ENCODE results near the gene TLDC2. TPM values are rescaled to one million over a fixed set of nuclear protein-coding genes. Genes with fewer than 3 reads are reported as not detected.

Gene TLDC2
- not detected for total RNA-seq

- Histone ChIP-seq H3K36me3 (no peaks in the 10 kb centered on the region), H3K4me3 (peak within 1 kb of the TSS; percentile 1), H3K27ac (no peak within 1 kb of the TSS), H3K27me3 (no peaks in the 10 kb centered on the region), H3K9me3 (no peaks in the 10 kb centered on the region), H3K4me1 (peaks cover 4% of the 10 kb centered on the region)
- TF ChIP-seq POLR2A (IDR thresholded peaks at IDR 0.05) (no peak), POLR2AphosphoS5 (IDR thresholded peaks at IDR 0.05) (no peak), EP300 (IDR thresholded peaks at IDR 0.05) (no peak)
- TF ChIP-seq, protein P1, sequence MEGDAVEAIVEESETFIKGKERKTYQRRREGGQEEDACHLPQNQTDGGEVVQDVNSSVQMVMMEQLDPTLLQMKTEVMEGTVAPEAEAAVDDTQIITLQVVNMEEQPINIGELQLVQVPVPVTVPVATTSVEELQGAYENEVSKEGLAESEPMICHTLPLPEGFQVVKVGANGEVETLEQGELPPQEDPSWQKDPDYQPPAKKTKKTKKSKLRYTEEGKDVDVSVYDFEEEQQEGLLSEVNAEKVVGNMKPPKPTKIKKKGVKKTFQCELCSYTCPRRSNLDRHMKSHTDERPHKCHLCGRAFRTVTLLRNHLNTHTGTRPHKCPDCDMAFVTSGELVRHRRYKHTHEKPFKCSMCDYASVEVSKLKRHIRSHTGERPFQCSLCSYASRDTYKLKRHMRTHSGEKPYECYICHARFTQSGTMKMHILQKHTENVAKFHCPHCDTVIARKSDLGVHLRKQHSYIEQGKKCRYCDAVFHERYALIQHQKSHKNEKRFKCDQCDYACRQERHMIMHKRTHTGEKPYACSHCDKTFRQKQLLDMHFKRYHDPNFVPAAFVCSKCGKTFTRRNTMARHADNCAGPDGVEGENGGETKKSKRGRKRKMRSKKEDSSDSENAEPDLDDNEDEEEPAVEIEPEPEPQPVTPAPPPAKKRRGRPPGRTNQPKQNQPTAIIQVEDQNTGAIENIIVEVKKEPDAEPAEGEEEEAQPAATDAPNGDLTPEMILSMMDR (IDR thresholded peaks at IDR 0.05), result no peak
- WGBS, result 47% methylated on average over 6 of the region's 14 CpGs
- no peak for DNase-seq (ENCODE audit: low spot score in 2 of 2)
These were observed at the start of gene TLDC2 for GRCh38 chr20:36875702-36876472. TSS of gene TLDC2 (plus strand) at chr20:36876138. CDS start at chr20:36876175, 37 bp downstream.

DNA sequence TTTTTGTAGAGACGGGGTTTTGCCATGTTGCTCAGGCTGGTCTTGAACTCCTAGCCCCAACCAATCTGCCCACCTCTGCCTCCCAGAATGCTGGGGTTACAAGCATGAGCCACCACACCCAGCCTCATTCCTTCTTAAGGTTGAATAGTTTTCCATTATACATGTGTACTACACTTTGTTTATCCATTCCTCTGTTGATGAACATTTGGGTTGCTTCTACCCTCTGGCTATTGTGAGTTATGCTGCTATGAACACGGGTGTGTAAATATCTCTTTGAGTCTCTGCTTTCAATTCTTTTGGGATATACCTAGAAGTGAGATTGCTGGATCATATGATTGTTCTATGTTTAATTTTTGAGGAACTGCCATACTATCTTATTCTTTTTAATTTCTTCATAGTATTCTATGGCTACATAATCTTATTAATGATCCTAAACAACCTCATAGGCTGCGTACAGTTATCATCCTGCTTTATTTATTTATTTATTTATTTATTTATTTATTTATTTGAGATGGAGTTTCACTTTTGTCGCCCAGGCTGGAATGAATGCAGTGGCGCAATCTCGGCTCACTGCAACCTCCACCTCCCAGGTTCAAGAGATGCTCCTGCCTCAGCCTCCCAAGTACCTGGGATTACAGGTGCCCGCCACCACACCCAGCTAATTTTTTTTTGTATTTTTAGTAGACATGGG lies 49.2 kb upstream of the TLDC2 start:
- no peak for DNase-seq (ENCODE audit: low spot score in 2 of 2)
- TF ChIP-seq, protein P1 (IDR thresholded peaks at IDR 0.05), result no peak
- no peak for TF ChIP-seq POLR2AphosphoS5 (IDR thresholded peaks at IDR 0.05)
- no peak for TF ChIP-seq EP300 (IDR thresholded peaks at IDR 0.05)
- TF ChIP-seq POLR2A (IDR thresholded peaks at IDR 0.05), result no peak
- Histone ChIP-seq H3K36me3 (peaks cover 27% of the 10 kb centered on the region), H3K4me1 (peaks cover 35% of the 10 kb centered on the region), H3K9me3 (no peaks in the 10 kb centered on the region), H3K27me3 (no peaks in the 10 kb centered on the region), H3K27ac (no peak overlapping the region), H3K4me3 (no peak overlapping the region)
- 84% methylated on average over 7 of the region's 7 CpGs for WGBS

- Histone ChIP-seq H3K9me3 (no peaks in the 10 kb centered on the region), H3K36me3 (peaks cover 27% of the 10 kb centered on the region), H3K4me3 (no peak overlapping the region), H3K27ac (no peak overlapping the region), H3K27me3 (no peaks in the 10 kb centered on the region), H3K4me1 (peaks cover 35% of the 10 kb centered on the region)
- TF ChIP-seq EP300 (IDR thresholded peaks at IDR 0.05) (no peak), POLR2A (IDR thresholded peaks at IDR 0.05) (no peak), POLR2AphosphoS5 (IDR thresholded peaks at IDR 0.05) (no peak)
- TF ChIP-seq, protein P1 (IDR thresholded peaks at IDR 0.05), result no peak
- 82% methylated on average over 11 of the region's 11 CpGs for WGBS
- DNase-seq (ENCODE audit: low spot score in 2 of 2), result no peak
These were observed 48.2 kb upstream of the TLDC2 start for GRCh38 chr20:36827541-36828279.

GRCh38 chr20:36830791-36831691 lies 44.9 kb upstream of the TLDC2 start:
- no peak for DNase-seq (ENCODE audit: low spot score in 2 of 2)
- H3K27ac ChIP-seq, result peak overlapping the region; percentile 75
- H3K36me3 ChIP-seq, result peaks cover 19% of the 10 kb centered on the region
- no peak overlapping the region for H3K4me3 ChIP-seq
- H3K4me1 ChIP-seq, result peaks cover 53% of the 10 kb centered on the region
- TF ChIP-seq, protein P1 (IDR thresholded peaks at IDR 0.05), result peak; percentile 35 to 37
- TF ChIP-seq POLR2A (IDR thresholded peaks at IDR 0.05), result no peak
- peak in 1 of 3 donors; percentile 19 for TF ChIP-seq POLR2AphosphoS5 (IDR thresholded peaks at IDR 0.05)
- no peaks in the 10 kb centered on the region for H3K9me3 ChIP-seq
- 16% methylated on average over 7 of the region's 11 CpGs for WGBS
- no peaks in the 10 kb centered on the region for H3K27me3 ChIP-seq
